Measurements from ENCODE around the gene NKX1-2. TPM values are rescaled to one million over a fixed set of nuclear protein-coding genes. Genes with fewer than 3 reads are reported as not detected.

NKX1-2 gene
- total RNA-seq, 1 experiment from 2014 or later = 3.4 TPM

GRCh38 chr10:124414076-124414475 is 35.8 kb downstream of the NKX1-2 start (continued):
- TF ChIP-seq YY1 (IDR thresholded peaks at IDR 0.05; ENCODE audit: extremely low read depth, insufficient replicate concordance, low read depth, low read length) (no peak), EZH2 (IDR thresholded peaks at IDR 0.05) (no peak), ZBTB33 (IDR thresholded peaks at IDR 0.05; ENCODE audit: extremely low read depth, insufficient replicate concordance, low read length) (no peak), SP1 (IDR thresholded peaks at IDR 0.05; ENCODE audit: low read depth) (no peak), FOSL1 (IDR thresholded peaks at IDR 0.05; ENCODE audit: low read depth) (no peak)

GRCh38 chr10:124409696-124410095 is 40.1 kb downstream of the NKX1-2 start:
- no peak overlapping the region for H3K4me3 ChIP-seq (replicated peaks in 1 of 2; ENCODE audit: low read depth in 1 of 2, low read length in 2 of 2)
- no TSS peak for BruUV-seq (replicated peaks)

More at GRCh38 chr10:124409696-124410095, 40.1 kb downstream of the NKX1-2 start:
- no peaks in the 10 kb centered on the region for H3K27me3 ChIP-seq (ENCODE audit: insufficient read depth, low read length)
- no peak overlapping the region for H2AFZ ChIP-seq (ENCODE audit: low read depth, low read length, poor library complexity, severe bottlenecking)
- no peak overlapping the region for H3K27ac ChIP-seq (ENCODE audit: low read depth, low read length)
- H3K79me2 ChIP-seq (ENCODE audit: insufficient read depth, low read length) = peaks cover 24% of the 10 kb centered on the region
- H3K4me2 ChIP-seq (ENCODE audit: low read length) = no peak overlapping the region
- DNase-seq (ENCODE audit: low read depth, low spot score) (no peak), ATAC-seq (no peak)
- no peaks in the 10 kb centered on the region for H3K4me1 ChIP-seq (ENCODE audit: control insufficient read depth in 1 of 2, insufficient read depth in 2 of 2, low read length in 2 of 2)
- H4K20me1 ChIP-seq (ENCODE audit: insufficient read depth) = no peaks in the 10 kb centered on the region
- no peak overlapping the region for H3K9ac ChIP-seq (ENCODE audit: low read length)
- no peaks in the 10 kb centered on the region for H3K9me3 ChIP-seq (ENCODE audit: control insufficient read depth in 1 of 2, insufficient read depth in 1 of 2, low read depth in 1 of 2, low read length in 2 of 2)
- intact Hi-C loops (cut with micrococcal nuclease) = no loop called here
- TF ChIP-seq POLR2A (IDR thresholded peaks at IDR 0.05; ENCODE audit: borderline replicate concordance, extremely low read depth, insufficient read depth, insufficient read length) (no peak), YY1 (IDR thresholded peaks at IDR 0.05; ENCODE audit: extremely low read depth, insufficient replicate concordance, low read depth, low read length) (no peak), POLR2AphosphoS5 (IDR thresholded peaks at IDR 0.05; ENCODE audit: low read depth, low read length) (no peak), CTCF (IDR thresholded peaks at IDR 0.05 in 2 of 3, conservative IDR thresholded peaks at IDR 0.05 in 1 of 3; ENCODE audit: borderline replicate concordance in 1 of 3, insufficient read depth in 1 of 3, low read depth in 2 of 3, low read length in 2 of 3) (no peak)
- H3K36me3 ChIP-seq (ENCODE audit: control insufficient read depth in 1 of 2, insufficient read depth in 2 of 2, low read length in 2 of 2) = peaks cover 23 to 29% of the 10 kb centered on the region in 2 experiments; a peak in 3 of 4 replicates
- ChIA-PET CTCF (no interaction called here), POLR2A (interaction anchor here (2.4 kb wide), 1 partner anchor 10 kb away, joined by 8 read pairs; no protein-coding TSS in a partner anchor), RAD21 (ENCODE audit: low non-redundant PET in 1 of 2, low total read pairs in 2 of 2, uncharacterized antibody in 2 of 2, unreplicated experiment in 2 of 2) (no interaction called here)
- H3K9me2 ChIP-seq (ENCODE audit: insufficient read depth) = no peaks in the 10 kb centered on the region
